ENCODE data around the gene GAA. TPM values are rescaled to one million over a fixed set of nuclear protein-coding genes. Genes with fewer than 3 reads are reported as not detected.

Gene GAA
- total and polyA plus RNA-seq, 12 donors: 5.6 to 170 (median 90.5) TPM

DNA sequence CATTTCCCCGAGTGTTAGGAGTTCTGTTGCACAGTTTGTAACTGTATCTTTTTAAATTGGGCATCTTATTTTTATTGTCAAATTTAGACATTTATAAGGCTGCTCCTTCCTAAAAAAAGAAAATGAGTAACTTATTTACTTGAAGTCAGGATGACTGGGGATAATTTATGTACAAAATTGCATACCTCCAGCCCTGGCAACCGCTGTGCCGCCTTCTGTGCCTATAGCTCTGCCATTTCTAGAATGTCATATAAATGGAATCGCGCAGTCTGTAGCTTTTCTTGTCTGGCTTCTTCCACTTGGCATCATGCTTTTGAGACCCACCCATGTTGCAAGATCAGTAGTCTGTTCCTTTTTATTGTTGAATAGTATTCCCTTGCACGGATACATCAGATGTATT is 29.0 kb upstream of the GAA start:
- Histone ChIP-seq H3K4me3 (no peak overlapping the region), H3K27ac (peak overlapping the region in 2 of 5 donors; percentile 93 to 95), H3K36me3 (replicated peaks in 1 of 2) (no peaks in the 10 kb centered on the region), H3K27me3 (no peaks in the 10 kb centered on the region), H3K4me1 (replicated peaks in 1 of 2) (peaks cover 30 to 40% of the 10 kb centered on the region in 2 donors), H3K9me3 (replicated peaks in 1 of 3) (no peaks in the 10 kb centered on the region)
- DNase-seq: no peak
- 90 to 95% (median 93%) methylated on average over 6 of the region's 6 CpGs for WGBS, 4 donors
- TF ChIP-seq, protein P1, sequence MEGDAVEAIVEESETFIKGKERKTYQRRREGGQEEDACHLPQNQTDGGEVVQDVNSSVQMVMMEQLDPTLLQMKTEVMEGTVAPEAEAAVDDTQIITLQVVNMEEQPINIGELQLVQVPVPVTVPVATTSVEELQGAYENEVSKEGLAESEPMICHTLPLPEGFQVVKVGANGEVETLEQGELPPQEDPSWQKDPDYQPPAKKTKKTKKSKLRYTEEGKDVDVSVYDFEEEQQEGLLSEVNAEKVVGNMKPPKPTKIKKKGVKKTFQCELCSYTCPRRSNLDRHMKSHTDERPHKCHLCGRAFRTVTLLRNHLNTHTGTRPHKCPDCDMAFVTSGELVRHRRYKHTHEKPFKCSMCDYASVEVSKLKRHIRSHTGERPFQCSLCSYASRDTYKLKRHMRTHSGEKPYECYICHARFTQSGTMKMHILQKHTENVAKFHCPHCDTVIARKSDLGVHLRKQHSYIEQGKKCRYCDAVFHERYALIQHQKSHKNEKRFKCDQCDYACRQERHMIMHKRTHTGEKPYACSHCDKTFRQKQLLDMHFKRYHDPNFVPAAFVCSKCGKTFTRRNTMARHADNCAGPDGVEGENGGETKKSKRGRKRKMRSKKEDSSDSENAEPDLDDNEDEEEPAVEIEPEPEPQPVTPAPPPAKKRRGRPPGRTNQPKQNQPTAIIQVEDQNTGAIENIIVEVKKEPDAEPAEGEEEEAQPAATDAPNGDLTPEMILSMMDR (IDR thresholded peaks at IDR 0.05): no peak
- no peak for TF ChIP-seq POLR2A (IDR thresholded peaks at IDR 0.05)
- intact Hi-C loops (cut with DNase I): no loop called here

DNA sequence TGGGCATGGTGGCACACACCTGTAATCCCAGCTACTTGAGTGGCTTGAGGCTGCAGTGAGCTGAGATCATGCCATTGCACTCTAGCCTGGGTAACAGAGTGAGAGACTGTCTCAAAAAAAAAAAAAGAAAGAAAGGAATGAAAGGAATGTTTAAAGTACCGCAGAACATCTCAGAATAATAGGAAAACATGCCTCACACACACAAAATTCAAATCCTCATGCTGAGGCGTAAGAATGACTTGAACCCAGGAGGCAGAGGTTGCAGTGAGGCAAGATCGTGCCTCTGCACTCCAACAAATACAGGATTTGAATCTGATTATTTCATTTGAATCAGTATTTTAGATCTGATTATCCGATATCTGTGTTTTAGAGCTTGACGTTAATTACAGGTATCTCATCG is 21.3 kb upstream of the GAA start:
- no peak for DNase-seq
- no peak overlapping the region for H3K27ac ChIP-seq
- H3K4me1 ChIP-seq (replicated peaks in 1 of 2): peaks cover 0 to 3% of the 10 kb centered on the region in 2 donors
- TF ChIP-seq, protein P1 (IDR thresholded peaks at IDR 0.05): no peak
- no peak for TF ChIP-seq POLR2A (IDR thresholded peaks at IDR 0.05)
- H3K27me3 ChIP-seq: no peaks in the 10 kb centered on the region
- H3K9me3 ChIP-seq (replicated peaks in 1 of 3): no peaks in the 10 kb centered on the region
- no peaks in the 10 kb centered on the region for H3K36me3 ChIP-seq (replicated peaks in 1 of 2)
- H3K4me3 ChIP-seq: no peak overlapping the region
- intact Hi-C loops (cut with DNase I): loop anchor here in 1 of 2 donors (5.0 kb wide), 1 partner anchor 73 kb away; no protein-coding TSS in a partner anchor
- 81 to 88% (median 83%) methylated on average over 6 of the region's 6 CpGs for WGBS, 4 donors

DNA sequence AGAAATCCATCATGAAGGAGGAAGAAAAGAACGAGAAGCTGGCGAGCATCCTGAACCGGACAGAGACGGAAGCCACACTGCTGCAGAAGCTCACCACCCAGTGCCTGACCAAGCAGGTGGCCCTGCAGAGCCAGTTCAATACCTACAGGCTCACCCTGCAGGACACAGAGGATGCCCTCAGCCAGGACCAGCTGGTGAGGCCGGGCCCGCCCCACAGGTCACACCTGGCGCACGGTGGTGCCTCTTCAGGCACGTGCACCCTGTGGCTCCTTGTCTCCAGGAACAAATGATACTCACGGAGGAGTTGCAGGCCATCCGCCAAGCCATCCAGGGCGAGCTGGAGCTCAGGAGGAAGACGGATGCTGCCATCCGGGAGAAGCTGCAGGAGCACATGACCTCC is 19.8 kb upstream of the GAA start:
- Histone ChIP-seq H3K9me3 (replicated peaks in 1 of 3) (no peaks in the 10 kb centered on the region), H3K27me3 (no peaks in the 10 kb centered on the region), H3K27ac (no peak overlapping the region), H3K4me3 (no peak overlapping the region), H3K4me1 (replicated peaks in 1 of 2) (peaks cover 0 to 3% of the 10 kb centered on the region in 2 donors), H3K36me3 (replicated peaks in 1 of 2) (no peaks in the 10 kb centered on the region)
- intact Hi-C loops (cut with DNase I): loop anchor here in 1 of 2 donors (5.0 kb wide), 1 partner anchor 74 kb away; no protein-coding TSS in a partner anchor
- no peak for DNase-seq
- no peak for TF ChIP-seq POLR2A (IDR thresholded peaks at IDR 0.05)
- TF ChIP-seq, protein P1 (IDR thresholded peaks at IDR 0.05): no peak
- 85 to 93% (median 92%) methylated on average over 10 to 14 of the region's 14 CpGs for WGBS, 4 donors

DNA sequence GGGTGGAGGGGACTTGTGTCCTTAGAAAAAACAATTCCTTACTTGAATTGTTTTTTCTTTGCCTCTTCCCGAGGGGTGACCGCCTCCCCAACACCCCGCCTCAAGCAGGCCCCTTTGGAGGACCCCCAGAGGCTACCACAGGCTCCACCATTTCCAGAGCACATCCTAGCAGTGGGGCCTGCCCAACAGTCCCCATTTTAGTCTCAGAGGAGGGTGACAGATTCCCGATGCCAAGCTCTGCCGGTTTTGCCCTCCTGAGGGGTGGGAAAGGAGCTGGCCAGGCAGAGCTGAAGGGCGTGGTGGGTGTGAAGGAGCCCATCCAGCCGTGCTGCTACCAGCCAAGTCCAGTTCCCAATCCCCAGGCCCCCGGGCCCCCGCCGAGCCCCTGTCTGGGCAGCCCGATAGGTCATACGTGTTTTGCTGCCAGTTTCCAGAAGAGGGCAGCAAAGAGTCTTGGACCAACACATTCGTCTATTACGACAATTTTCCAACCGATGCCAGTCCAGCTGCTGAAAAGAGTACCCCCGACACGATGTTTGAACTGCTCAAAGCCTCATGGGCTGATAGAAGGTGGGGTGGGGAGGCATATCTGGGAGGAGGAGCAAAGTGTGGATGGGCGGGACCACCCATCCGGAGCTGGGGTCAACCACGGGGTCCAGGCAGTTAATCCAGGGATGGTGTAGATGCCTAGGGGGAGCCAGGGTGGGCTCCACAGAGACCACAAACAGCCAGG is 18.8 kb upstream of the GAA start:
- no peaks in the 10 kb centered on the region for H3K27me3 ChIP-seq
- H3K4me3 ChIP-seq: peak overlapping the region in 1 of 4 donors; percentile 37
- no peak overlapping the region for H3K27ac ChIP-seq
- no peaks in the 10 kb centered on the region for H3K36me3 ChIP-seq (replicated peaks in 1 of 2)
- peaks cover 0 to 3% of the 10 kb centered on the region in 2 donors for H3K4me1 ChIP-seq (replicated peaks in 1 of 2)
- H3K9me3 ChIP-seq (replicated peaks in 1 of 3): no peaks in the 10 kb centered on the region
- 23 to 35% (median 26%) methylated on average over 14 to 20 of the region's 20 CpGs for WGBS, 4 donors
- intact Hi-C loops (cut with DNase I): loop anchor here in 1 of 2 donors (5.0 kb wide), 1 partner anchor 75 kb away; no protein-coding TSS in a partner anchor
- DNase-seq: peak; percentile 67 to 85 (median 75)
- no peak for TF ChIP-seq POLR2A (IDR thresholded peaks at IDR 0.05)
- TF ChIP-seq, protein P1 (IDR thresholded peaks at IDR 0.05): peak; percentile 47 to 79 (median 68)
